ENCODE measurements around the gene MYBPC3.

MYBPC3 gene

GRCh38 chr11:47352556-47352955 is at the start of gene MYBPC3:
Gene MYBPC3 (minus strand): TSS chr11:47352702. CDS start chr11:47352647, 55 bp downstream.
- no peak for TF ChIP-seq CTCF (IDR thresholded peaks at IDR 0.05; ENCODE audit: low read depth, low read length, missing control alignments)
- in situ Hi-C loops (cut with HindIII; ENCODE audit: low sequenced_read_pairs): no loop called here
- no peak for DNase-seq (ENCODE audit: low read depth)
- no peak within 1 kb of the TSS for H3K4me3 ChIP-seq (ENCODE audit: low read depth, low read length)

GRCh38 chr11:47400768-47401279 is 48.3 kb upstream of the MYBPC3 start:
- in situ Hi-C loops (cut with HindIII; ENCODE audit: low sequenced_read_pairs): no loop called here
- no peak for DNase-seq (ENCODE audit: low read depth)
- no peak for TF ChIP-seq CTCF (IDR thresholded peaks at IDR 0.05; ENCODE audit: low read depth, low read length, missing control alignments)
- no peak overlapping the region for H3K4me3 ChIP-seq (ENCODE audit: low read depth, low read length)

- no peak for DNase-seq (ENCODE audit: low read depth)
- in situ Hi-C loops (cut with HindIII; ENCODE audit: low sequenced_read_pairs): no loop called here
- H3K4me3 ChIP-seq (ENCODE audit: low read depth, low read length): peak overlapping the region; percentile 49
- no peak for TF ChIP-seq CTCF (IDR thresholded peaks at IDR 0.05; ENCODE audit: low read depth, low read length, missing control alignments)
Measured at GRCh38 chr11:47399860-47400767, 47.6 kb upstream of the MYBPC3 start.

- in situ Hi-C loops (cut with HindIII; ENCODE audit: low sequenced_read_pairs): no loop called here
- no peak overlapping the region for H3K4me3 ChIP-seq (ENCODE audit: low read depth, low read length)
Measured at GRCh38 chr11:47398551-47398950, 46.0 kb upstream of the MYBPC3 start.

GRCh38 chr11:47398011-47398410 is 45.5 kb upstream of the MYBPC3 start:
- H3K4me3 ChIP-seq (ENCODE audit: low read depth, low read length): no peak overlapping the region
- no peak for TF ChIP-seq CTCF (IDR thresholded peaks at IDR 0.05; ENCODE audit: low read depth, low read length, missing control alignments)
- in situ Hi-C loops (cut with HindIII; ENCODE audit: low sequenced_read_pairs): no loop called here
- no peak for DNase-seq (ENCODE audit: low read depth)

More at GRCh38 chr11:47398551-47398950, 46.0 kb upstream of the MYBPC3 start:
- no peak for TF ChIP-seq CTCF (IDR thresholded peaks at IDR 0.05; ENCODE audit: low read depth, low read length, missing control alignments)
- DNase-seq (ENCODE audit: low read depth): no peak

GRCh38 chr11:47396049-47396320 is 43.5 kb upstream of the MYBPC3 start:
- H3K4me3 ChIP-seq (ENCODE audit: low read depth, low read length): no peak overlapping the region
- in situ Hi-C loops (cut with HindIII; ENCODE audit: low sequenced_read_pairs): no loop called here
- no peak for TF ChIP-seq CTCF (IDR thresholded peaks at IDR 0.05; ENCODE audit: low read depth, low read length, missing control alignments)
- DNase-seq (ENCODE audit: low read depth): no peak
